Left kidney (tissue), 2 donors: ENCODE measurements around the gene TBC1D4. TPM values are rescaled to one million over a fixed set of nuclear protein-coding genes. Genes with fewer than 3 reads are reported as not detected.

Source experiments
- DNase-seq: peaks from one replicate; pipeline ENCODE4 v3.0.0-alpha.2; 2013
- polyA plus RNA-seq: library from polyadenylated mRNA; unstranded; fragments of 120-200 nt; gene quantifications from one replicate; pipeline ENCODE4 v1.2.1, GENCODE V29; 2013; ENCODE audit not compliant: insufficient read length

Gene TBC1D4
- polyA plus RNA-seq, 1 donor: 59.5 TPM

DNA sequence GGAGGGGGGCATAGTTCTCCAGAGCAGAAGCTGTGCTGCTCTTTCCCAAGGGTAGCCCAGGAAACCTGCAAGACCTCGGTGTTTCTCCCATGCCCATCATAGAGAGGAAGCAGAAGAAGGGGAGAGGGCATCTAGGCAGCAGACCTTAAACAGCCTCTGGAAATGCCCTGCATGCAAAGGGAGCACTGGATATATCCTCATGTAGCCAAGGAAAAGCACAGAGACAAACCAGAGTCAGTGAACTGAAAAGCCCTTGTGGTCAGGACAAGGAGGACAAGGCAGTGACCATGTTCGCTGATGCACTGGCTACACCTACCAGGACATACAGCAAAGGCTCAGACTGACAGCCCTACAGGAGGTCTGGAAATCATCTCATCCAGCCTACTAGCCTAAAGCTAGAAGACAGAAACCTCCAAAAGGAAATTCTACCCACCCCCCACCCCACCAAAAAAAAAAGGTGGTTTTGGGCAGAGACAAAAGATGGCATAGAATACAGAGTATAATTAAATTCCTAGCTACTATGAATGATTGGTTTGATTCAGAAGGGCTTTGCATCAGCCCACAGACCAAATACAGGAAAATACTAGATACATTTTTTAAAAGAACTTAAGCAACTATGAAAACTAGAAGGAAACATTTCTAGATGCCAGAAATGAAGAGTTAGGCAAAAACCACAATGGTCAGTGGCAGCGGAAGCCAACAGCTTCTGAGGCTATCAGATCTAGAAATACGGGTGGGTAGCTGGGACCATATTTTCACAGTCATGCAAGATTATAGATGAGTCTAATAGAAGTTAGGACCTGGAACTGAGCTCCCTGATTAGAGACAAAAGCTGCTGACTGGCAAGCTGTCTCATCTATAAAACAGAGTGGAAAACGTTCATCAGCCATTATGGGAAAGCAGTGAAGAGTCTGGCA lies 4.4 kb upstream of the TBC1D4 start:
- DNase-seq: no peak

DNA sequence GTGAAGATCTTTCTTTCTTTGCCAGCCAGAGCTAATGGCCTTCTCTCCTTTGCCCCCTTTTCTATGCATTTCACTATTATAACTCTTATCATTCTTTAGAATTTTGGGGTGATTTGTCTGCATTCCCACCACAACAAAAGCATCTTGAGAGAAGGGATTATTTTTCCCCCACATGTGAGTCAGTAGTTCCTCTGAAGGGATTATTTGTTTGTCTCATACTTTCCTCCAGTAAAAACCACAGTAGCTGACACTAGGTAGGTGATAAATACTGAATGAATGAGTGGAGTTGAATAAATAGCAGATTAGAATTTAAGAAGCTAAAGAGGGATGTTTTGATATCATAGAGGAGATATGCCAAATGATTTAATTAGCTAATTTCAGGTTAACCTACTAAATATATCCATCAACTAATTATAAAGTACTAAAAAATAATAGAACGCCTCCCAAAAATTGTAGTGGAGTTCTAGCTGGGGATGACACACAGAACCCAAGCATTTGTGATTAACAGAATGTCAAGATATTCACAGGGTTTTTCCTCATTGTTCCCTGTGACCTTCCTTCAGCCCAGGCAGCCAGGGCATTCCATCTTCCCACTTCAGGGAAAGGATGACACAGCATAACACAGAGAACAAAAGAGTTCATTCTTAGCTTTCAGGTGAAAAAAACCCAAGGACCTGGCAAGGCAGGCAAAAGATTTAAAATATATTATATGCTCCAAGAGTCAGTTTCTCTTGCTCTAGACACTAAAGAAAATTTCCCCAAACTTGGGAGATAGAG lies 3.5 kb upstream of the TBC1D4 start:
- DNase-seq: no peak

GRCh38 chr13:75482820-75483079 lies 781 bp upstream of the TBC1D4 start:
- no peak for DNase-seq

- DNase-seq: peak; percentile 38
These were observed 546 bp downstream of the TBC1D4 start for GRCh38 chr13:75481176-75482069.

- peak; percentile 68 for DNase-seq
These were observed 1.2 kb downstream of the TBC1D4 start for GRCh38 chr13:75480671-75481175.

DNA sequence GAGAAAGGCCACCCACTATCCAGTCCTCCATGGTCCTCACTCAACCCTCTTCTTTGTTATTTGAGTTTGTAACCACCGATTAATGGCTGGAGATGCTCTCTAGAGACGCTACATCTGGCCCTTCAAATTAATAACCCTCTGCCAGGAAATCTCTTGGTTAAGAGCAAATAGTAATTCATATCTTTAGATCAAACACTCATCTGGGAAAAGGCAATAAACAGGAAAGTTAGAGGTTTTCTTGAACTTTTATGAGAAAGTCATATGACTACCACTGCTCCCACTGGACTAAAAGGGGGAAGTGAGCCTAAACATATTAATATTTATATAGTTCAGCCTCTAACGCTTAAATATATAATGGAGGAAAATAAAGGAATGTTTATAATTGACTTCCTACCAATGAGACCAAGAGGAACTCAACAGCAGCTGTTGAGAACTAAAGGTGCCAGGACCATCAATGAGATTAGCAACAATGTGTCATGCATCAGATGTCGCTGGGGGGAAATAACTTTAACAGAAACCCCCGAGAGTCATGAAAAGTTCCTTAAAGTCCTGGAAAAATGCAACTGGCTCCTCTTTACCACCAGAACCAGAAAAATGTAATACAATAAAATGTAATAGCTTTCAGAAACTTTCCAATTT lies 2.7 kb downstream of the TBC1D4 start:
- no peak for DNase-seq

GRCh38 chr13:75478659-75479058 lies 3.3 kb downstream of the TBC1D4 start:
- DNase-seq: no peak

DNA sequence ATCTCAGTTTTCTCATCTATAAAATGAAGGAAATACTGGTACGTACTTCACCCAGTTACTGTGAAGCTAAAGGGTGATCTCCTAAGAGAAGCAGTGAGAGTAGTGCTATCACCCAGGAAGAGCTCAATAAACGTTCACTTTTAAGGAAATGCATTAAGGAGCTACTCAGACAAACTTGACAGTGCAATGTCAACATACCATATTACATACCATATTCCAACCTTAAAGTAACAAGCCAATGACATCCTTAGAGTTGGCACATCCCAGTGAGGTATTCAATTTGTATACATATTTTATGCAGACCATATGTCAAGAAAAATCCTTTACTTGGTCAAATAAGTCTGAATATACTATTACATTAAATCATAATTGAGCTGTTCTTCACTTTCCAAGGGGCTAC lies 7.0 kb downstream of the TBC1D4 start:
- no peak for DNase-seq

DNA sequence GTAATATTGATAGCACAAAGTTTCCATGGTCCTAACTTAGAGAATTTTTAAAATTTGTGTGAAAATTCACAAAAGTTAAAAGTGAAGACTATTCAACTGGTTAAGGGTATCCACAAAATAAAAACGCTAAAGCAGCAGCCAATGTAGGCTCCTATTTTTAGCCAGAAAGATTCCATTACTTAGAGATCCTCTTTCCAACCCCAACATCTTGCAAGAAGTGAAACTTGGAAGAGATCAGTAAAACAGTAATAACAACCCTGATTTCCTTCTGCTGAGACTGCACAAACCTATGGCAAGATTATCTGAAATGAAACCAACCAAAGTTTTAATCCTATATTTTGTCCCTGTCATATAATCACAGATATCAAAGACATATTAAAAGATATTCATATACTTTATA lies 8.5 kb downstream of the TBC1D4 start:
- DNase-seq: no peak

DNA sequence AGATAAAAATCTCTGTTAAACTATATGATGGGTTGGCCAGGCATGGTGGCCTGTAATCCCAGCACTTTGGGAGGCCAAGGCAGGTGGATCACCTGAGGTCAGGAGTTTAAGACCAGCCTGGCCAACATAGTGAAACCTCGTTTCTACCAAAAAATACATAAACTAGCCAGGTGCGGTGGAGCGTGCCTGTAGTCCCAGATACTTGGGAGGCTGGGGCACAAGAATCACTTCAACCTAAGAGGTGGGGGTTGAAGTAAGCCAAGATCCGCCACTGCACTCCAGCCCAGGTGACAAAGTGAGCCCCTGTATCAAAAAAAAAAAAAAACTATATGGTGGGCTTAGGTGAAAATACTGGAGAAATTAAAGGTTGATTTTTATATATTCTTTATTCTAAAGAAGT lies 11.3 kb downstream of the TBC1D4 start:
- no peak for DNase-seq

- DNase-seq: no peak
These were observed 12.9 kb downstream of the TBC1D4 start for GRCh38 chr13:75469047-75469446.

GRCh38 chr13:75468602-75469001 lies 13.4 kb downstream of the TBC1D4 start:
- DNase-seq: no peak

DNA sequence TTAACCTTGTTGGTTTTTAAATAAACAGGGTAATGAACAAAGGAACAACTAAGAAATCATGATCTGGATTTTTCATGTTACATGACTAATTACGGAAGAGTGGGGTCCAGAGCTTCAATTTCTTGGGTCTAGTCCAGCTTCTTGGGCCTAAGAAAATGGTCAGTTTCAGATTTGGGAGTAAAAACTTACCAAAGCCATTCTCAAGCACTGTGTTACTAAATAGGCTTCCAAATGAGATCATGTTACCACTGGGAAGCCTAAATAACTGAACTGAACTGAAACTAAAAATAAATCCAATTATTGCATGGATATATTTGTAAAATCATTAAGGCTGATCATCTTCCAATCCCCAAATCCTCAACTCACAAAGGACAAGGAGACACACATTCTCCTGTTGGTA lies 13.9 kb downstream of the TBC1D4 start:
- no peak for DNase-seq

DNA sequence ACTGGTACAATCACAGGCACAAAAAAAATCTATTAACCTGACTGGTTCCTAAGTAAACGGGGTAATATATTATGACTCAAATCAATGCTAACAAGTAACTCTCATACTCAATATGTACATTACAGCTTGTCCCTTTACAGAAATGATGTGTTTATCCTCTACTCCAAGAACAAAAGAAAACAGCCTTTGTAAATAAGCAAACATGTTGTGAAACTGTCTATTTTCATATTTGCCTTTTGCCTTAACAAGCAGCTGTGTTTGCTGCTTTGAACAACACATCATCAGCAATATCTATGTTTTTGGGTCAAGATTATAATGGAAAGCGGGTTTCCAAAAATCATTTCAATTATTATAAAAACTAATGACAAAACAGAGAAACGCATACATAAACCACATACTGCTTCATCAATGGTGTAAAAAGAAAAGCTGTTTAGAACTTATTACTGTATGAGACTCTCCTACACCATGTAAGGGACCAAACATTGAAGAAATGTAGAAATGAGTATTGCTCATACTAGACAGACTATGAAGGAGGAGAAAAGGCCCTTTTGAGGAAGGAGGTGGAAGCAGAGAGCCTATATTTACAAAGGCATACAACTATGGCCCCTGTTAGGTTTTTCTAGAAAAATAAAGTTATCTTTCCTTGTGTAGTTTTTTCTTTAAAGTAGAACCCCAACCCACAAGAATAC lies 14.8 kb downstream of the TBC1D4 start:
- no peak for DNase-seq

DNA sequence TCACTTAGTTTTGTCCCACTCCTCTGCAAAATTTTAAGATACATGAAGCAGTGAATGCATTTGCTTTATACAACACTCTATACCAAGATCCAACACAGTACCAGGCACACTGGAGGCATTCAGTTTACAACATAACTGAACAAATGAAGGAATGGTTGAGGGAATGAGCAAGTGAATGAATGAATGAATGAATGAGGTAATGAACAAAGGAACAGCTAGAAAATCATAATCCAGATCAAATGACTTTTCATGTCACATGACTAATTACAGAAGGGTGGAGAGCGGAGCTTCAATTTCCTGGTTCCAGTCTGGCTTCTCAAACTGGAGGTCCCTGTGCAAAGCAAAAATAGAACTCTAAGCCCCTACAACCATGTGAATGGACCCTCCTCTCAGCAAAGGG lies 16.7 kb downstream of the TBC1D4 start:
- no peak for DNase-seq

DNA sequence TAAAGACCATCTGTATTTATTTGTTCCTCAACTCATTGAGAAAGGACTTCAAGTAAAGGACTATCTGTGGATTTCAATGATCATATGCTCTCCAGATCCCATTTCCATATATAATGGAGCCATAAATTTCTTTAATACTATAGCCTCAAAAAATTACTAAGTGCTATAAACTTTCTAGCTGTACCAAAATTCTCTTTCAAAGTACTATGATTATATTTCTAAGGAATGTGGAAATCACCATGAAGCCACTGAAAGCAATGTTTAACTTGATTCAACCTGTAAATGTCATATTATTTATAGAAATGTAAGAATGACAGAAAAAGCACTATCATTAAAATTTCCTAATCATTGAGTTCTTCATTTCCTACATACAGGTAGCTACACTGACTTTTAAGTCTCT lies 20.7 kb downstream of the TBC1D4 start:
- no peak for DNase-seq

- no peak for DNase-seq
These were observed 21.3 kb downstream of the TBC1D4 start for GRCh38 chr13:75460644-75461043.

GRCh38 chr13:75458696-75459422 lies 23.1 kb downstream of the TBC1D4 start:
- no peak for DNase-seq

DNA sequence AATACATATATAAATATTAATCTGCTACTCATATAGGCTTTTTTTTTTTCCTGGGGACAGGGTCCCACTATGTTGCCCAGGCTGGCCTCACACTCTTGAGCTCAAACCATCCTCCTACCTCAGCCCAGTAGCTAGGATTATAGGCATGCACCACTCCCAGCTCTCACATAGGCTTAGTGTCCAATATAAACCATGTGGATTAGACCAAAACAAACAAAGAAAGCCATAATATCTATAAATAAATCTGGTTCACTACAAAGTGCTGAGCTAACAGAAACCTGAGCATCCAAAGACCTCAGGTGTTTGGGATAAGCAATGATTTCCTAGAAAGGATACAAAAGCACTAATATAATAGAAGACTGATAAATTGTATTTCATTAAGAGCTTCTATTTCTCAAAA lies 26.0 kb downstream of the TBC1D4 start:
- DNase-seq: no peak

DNA sequence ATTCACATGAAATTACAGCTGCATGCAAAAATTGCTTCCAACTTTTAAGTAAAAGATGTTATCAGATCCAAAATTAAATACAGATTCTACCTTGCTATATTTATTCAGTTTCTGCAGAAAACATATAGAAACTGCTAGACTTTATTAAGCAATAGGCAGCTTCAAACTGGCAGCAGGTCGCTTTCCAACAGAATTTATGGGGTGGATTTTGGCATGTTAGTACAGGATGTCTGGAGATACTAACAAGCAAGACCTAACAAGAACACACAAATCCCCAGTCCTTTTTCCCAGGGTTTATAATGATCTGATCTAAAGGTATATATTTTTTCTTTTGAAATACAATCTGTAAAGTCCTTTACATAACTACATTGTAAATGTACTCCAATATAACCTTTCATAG lies 27.5 kb downstream of the TBC1D4 start:
- DNase-seq: no peak

DNA sequence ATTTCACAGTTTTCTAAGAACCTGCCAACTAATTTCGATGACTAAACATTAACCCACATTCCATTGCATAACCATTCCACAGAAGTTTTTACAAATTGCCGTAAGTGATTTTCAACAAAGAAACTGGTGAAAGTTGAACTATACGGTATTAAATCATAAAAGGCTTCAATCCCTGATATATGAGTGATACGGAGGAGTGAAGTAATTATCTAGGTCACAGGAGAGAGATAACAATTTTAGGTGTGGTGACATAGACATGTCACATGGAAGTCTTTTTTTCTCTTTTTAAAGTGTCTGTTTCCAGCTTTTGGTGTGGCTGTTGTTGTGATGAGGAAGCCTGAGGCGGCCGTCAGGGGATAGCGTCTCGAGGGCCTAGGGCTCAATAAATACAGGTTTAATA lies 29.4 kb downstream of the TBC1D4 start:
- no peak for DNase-seq
